Measurements from ENCODE around the gene KRT86. TPM values are rescaled to one million over a fixed set of nuclear protein-coding genes. Genes with fewer than 3 reads are reported as not detected.
"Not testable (repeated sequence)": the region's sequence is repeated elsewhere in the genome, so short reads cannot be mapped to it uniquely, and the experiment has no call there.

KRT86 gene
- total RNA-seq, 1 experiment from 2014 or later: 0.40 TPM

DNA sequence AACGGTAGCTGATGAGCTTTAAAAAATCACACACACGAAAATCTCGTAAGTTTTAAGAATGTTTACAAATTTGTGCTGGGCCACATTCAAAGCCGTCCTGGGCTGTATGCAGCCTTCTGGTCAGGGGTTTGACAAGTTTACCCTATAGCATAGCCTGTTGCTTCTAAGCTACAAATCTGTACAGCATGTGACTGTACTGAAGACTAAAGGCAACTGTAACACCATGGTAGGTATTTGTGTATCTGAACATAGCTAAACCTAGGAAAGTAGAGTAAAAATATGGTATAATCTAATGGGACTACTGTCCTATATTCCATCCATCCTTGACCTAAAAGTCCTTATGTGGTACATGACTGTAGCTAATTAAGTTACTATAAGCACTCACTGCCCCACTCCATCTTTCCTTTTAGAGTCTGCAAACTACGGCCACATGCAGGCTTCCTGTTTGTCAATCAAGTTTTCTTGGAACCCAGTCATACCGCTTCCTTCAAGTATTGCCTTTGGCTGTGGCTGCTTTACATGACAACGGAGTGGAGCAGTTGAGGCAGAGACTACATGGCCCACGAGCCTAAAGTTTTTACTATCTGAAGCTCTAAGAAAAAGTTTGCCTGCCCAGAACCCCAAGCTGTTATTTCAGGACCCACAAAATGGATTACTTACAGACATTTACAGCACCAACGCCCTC is 22.9 kb upstream of the KRT86 start:
- no peak for DNase-seq (ENCODE audit: low read depth)

DNA sequence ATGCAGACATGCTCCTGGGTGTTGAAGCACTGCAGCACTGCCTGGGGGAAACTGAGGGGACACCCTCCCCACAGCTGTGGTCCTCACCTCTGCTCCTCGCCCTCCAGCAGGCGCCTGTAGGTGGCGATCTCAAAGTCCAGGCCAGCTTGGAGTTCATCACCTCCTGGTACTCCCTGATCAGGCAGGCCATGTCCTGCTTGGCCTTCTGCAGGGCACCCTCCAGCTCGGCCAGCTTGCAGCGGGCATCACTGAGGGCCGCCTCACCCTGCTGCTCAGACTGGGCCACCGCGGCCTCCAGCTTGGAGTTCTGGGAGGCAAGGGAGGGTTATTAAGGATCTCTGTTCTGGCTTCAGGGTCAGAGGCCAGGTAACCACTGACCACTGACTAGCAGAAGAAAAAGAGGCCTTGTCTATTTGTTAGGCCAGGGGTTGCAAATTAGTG is 22.2 kb upstream of the KRT86 start:
- not testable (repeated sequence) for DNase-seq (ENCODE audit: low read depth)

DNA sequence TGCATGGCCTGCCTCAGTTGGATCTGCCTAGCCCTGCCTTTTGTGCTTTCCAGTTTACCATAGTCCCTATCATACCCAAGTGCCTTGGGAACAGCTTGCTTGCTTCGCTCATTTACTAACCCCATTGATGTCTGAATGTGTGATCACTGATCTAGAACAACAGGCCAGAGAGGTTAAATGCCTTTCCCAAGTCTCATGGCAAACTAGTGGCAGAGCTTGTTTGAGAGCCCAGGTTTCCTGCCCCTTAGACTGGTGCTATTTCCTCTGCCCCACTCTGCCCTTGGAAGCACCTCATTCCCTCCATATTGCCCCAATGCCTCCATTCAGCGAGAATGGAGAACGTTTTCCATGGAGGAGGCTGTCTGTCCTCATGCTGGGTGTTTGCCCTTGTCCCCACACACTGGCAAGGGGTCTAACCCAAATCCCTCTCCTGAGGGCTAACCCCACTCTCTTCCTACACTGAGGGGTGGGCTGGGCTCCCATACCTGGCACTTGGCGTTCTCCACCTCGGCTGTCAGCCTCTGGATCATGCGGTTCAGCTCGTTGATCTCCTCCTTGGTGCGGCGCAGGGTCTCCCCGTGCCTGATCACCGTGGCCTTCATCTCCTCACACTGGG is 21.6 kb upstream of the KRT86 start:
- no peak for DNase-seq (ENCODE audit: low read depth)

DNA sequence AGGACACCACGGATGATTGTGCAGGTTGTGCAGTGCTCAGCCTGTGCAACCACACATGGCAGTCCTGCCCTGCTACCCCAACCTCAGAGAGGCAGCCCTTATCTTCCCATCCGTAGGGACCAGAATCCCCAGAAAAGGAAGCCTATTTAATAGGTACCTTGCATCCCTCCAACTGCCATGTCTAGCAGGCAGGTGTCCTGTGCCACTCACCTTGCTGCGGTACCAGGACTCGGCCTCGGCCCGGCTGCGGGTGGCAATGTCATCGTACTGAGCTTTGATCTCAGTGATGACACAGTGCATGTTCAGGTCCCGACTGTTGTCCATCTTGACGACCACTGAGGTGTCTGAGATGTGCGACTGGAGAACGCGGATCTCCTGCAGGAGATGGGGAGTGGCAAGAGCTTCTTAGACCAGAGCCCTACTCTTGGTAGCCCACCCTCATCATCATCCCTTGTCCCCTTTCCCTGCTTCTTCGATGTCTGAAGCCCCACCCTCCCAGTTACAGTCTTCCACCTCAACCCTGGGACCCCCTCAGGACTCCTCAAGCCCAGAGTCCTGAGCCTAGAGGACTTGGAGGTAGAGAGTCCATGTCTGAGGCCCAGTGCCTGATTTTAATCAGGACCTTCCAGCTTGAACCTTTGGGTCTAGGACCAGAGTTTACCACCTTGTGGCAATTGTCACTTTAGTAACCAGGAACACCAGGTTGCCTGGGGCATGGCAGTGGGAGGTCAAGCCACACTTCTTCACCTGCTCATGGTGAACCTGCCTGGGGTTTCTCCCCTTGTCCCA is 20.9 kb upstream of the KRT86 start:
- no peak for DNase-seq (ENCODE audit: low read depth)

DNA sequence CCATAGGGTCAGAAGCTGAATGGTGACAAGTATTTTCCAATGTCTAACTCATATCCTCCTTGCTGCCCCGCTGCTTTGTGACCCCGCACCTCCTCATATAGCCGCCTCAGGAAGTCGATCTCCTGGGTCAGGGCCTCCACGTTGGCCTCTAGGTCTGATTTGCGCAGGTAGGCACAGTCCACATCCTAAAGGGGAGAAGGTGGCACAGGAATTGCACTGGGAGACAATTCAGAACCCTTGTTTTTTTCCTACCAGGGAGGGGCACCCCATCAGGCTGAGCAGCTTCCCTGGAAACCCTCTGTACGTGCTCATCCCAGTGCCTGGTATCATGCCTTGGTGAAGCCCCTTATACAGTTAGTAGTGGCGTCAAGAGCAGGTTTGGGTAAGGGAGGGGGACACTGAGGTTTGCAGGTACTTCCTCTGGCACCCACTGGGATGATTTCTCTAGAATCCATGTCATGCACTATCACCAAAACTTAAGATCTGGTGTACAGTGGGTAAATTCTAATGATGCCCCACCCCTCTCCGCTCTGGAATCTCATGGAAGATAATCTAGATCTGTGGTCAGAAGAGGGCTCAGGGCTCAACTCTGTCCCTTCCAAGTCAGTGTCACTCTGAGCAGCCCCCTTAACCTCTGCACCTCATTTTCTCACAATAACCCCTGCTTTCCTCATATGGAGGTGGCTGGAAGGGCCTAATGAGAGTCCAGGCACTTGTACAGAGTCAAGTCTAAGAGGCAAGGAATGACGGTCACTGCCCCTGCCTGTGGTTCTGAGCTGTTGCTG is 20.1 kb upstream of the KRT86 start:
- DNase-seq (ENCODE audit: low read depth): no peak

DNA sequence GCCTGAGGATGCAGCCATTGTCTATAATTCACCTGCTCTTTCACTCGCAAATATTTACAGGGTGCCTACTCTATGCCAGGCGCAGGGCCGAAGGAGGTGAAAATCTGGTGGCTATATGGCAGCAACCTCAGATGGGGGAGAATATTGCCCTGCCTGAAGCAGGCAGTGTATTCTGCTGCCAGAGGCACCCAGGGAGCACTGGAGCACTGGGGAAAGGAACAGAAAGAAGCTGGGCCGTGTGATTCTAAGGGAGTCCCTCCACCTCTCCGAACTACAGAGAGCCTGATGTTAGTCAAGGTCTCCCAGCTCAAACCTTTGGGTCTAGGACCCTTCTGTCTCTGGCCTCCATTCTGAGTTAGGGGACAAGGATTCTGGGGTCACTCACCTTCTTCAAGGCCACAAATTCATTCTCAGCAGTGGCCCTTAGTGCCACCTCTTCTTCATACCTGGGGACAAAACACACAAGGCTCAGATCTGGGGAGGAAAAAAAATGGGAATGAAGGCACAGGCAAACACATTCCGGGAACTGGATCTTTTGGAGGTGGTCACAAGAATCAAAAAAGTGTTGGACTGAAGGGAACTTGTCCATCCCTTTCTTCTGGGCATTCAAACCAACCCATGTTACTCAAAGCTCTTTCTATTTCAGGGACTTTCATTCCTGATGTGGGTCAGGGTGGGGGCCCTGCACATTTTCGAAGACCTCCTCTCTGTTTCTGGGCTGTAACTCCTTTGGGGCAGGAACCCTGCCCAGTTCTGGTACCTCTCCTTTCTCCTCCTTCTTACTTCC is 19.3 kb upstream of the KRT86 start:
- no peak for DNase-seq (ENCODE audit: low read depth)

DNA sequence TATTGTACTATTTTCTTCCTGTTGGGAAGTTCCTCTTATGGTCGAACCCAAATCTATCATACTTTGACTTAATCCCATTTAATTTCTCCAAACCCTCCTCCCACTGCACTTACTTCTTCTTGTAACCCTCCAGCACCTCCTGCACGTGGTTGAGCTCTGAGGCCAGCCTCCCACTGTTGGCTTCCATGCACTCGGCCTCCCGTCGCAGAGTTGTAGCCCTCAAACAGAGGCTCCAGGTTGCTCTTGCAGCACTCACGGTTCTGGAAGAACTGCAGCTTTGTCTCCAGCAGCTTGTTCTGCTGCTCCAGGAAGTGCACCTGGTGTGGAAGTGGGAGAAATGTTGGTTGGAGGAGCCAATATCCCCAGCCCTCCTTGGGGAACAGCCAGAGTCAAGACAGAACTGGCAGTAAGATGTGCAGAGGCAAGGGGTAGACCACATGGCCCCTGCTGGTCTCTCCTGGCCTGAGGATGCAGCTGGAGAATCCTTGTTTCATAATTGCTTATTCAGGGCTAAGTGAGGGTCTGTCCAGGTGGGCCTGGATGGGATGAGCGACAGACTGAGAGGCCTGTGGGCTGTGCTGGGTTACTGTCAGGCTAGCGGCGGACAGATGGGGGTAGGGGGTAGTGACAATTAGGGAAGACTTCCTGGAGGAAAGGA is 18.4 kb upstream of the KRT86 start:
- no peak for DNase-seq (ENCODE audit: low read depth)

DNA sequence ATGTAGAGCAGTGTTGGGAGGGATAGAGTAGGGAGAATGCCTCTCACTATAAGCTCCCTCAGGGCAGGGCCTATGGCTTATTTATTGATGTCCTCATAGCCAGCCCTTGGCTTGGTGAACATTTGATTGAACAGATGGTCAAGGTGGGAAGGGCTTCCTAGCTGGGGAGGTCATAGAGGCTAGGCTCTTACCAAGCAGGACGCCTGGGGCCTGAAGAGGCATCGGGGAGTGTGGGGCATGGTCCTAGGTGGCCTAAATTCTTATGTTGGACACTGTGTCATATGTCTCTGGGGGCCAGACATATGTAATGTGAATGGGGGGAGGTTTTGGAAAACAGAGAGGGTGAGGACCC is 17.9 kb upstream of the KRT86 start:
- no peak for DNase-seq (ENCODE audit: low read depth)

DNA sequence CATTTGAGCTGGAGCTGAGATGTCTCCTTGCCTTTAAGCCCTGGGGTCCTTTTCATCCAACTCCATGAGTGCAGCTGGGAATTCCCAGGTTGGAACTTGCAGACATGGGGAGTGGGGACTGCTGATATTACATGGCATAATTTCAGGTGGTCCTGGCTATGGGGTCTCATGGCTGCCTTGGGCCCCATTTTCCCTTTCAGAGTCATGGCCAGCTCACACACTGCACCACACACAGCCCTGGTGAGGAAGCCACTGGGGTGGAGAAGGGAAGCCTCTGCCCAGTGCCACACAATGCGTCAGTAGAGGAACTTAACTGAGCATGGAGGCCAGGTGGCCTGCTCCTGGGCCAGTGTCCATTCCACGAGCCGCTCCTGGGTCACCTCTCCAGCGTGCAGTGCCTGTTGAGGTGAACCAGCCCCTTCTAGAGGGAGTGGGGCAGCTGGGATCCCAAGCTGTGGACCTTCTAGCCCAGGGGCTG is 17.3 kb upstream of the KRT86 start:
- no peak for DNase-seq (ENCODE audit: low read depth)

DNA sequence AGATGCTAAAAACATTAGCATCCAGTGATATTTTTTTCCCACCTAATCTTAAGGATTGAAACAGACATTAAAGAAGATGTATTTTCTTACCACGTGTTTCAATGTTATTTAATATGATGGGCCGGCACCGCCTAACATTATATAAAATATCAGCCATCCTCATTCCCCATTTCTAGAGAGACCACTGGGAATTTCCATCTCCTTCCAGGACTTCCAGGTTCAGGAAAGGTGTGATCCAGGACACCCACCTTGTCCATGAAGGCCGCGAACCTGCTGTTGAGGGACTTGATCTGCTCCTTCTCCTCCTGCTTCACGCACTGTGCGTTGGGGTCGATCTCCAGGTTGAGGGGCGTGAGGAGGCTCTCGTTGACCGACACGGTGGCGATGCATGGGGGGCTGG is 16.5 kb upstream of the KRT86 start:
- DNase-seq (ENCODE audit: low read depth): not testable (repeated sequence)

DNA sequence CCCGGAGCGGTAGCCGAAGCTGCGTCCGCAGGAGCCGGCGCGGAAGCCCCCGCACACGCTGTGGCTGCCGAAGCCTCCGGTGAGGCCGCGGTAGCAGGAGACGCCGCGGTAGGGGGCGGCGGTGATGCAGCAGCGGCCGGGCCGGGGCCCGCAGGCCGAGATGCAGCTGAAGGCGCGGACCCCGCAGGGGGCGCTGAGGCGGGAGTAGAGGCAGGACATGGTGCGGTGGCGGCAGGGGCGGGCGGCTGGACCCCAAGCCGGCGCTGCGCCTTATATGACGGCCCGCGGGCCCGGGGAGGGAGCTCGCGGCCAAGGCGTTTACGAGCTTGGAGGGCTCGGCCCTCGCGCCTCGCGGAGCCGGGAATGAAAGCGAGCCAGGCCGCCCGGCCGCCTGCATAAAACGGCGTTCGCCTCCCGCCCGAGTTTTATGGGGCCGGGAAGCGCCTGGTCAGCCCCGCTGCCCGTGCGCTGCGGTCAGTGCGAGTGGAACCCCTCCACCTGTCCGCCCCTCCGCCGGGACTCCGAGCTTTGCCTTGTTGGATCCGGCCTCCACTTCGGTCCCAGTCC is 16.0 kb upstream of the KRT86 start:
- DNase-seq (ENCODE audit: low read depth): no peak

DNA sequence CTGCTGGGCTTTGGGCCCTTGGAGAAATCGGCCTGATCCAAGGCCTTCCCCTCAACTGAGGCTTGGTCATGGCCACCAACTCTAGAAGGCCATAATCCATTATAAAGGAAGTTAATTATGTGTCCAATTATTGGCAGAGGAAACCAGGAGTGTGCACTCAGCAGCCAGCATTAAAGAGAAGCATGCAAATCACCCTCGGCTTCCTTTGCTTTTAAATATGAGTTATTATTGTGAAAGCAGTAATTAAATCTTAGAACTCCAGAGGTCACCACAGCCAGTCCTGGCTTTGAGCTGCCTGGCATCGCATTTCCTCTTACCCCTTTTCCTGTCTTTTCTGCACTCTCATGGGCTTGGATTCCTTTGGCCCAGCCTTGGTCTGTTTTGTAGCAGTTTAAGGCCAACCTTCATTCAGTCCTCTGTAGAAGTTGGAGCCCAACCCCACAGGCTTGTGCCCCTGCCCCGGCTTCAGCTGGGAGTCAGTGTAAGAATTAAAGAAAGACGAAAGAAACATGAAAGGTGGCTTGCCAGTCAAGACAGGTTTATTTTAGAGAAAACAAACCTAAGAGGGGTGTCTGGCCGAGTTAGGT is 14.7 kb upstream of the KRT86 start:
- no peak for DNase-seq (ENCODE audit: low read depth)

DNA sequence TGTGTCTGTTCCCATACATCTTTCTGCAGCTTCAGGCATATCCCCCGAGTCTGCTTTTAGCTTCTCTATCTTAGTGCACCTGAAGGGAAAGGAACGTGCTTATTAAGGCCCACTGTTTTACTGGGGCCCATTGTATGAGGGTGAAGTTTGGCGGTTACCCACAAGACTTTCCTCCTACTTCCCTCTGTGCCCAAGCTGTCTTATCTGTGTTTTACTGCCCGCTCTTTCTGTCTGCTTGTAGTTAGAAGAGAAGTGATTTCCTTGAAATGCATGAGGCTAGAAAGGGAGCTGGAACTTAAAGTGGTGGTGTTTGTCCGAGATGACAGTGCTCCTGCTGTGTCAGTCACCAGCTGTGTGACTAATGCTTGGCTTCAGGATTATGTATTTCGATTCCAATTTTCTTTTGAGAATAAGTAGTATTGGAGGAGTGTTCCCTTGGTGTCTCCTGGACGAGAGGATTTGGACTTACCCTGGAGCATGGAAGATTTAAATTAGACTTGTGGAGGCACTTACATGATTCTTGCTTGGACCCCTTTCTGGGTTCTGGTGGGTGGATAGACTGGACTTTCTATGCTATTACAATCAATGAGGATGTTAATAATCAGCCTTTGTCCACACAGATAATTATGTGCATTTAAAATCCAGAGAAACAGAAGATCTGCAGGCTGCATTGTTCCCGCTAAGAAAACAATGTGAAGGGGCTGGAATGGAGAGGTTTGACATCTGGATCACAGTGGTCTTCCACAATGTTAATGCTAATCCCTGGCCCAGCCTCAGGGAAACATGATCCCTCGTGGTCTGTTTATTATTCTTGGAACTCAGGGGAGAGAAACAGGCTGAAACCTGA is 13.9 kb upstream of the KRT86 start:
- DNase-seq (ENCODE audit: low read depth): peak; percentile 45

DNA sequence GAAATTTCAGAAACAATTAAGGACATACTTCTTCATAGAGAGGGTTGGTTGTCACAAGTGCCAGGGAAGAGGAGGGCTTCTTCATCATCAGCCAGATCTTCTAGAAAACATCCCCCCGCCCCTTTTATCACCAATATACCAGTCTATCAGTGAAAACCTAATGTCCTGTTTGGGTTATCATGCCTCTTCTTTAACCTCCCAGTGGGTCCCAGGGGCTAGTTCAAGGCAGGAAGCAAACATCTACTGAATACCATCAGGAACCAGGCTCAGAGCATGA is 13.3 kb upstream of the KRT86 start:
- DNase-seq (ENCODE audit: low read depth): no peak

DNA sequence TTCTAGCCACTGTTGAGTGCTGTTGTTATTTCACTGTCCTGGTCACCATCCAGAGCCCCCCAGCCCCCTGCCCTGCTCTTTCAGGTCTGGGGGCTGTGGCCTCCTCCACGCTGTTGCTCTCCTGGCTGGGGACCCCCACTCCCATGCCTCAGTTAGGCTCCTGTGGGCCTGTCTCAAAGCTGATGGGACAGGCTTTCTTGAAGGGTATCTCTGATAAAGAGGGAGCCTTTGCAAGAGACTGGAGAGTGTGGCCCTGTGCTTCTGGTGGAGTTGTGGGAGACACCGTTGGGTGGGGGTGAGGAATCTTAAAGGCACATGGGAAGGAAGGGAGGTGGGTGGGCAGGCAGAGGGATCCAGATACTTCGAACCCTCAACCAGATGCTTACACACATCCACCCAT is 12.2 kb upstream of the KRT86 start:
- DNase-seq (ENCODE audit: low read depth): no peak

DNA sequence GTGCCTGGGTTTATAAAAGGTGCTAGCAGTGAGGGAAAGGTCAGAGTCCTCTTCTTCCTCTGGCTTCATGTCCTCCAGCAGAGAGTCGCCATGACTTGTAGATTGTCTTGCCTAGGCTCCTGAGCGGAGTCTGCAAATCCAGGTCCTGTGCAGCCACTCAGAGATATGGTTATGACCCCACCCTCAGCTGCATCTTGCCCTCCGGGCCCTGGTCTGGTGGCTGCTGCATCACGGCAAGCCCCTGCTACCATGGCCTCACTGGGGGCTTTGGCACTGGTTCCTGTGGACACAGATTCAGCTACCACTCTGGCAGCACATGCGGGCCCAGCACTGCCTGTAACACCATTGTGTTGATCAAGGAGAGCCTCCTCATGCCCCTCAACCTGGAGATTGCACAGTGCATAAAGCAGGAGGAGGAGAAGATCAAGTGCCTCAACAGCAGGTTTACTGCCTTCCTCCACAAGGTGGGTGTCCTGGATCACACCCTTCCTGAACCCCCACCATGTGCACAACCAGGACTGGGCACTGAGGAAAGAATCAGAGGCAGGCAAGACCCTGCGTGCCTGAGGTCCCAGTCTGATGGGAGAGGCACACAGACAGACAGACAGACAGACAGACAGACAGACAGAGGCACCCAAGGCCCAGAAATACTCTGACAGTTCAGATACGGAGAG is 10.5 kb upstream of the KRT86 start:
- DNase-seq (ENCODE audit: low read depth): no peak

DNA sequence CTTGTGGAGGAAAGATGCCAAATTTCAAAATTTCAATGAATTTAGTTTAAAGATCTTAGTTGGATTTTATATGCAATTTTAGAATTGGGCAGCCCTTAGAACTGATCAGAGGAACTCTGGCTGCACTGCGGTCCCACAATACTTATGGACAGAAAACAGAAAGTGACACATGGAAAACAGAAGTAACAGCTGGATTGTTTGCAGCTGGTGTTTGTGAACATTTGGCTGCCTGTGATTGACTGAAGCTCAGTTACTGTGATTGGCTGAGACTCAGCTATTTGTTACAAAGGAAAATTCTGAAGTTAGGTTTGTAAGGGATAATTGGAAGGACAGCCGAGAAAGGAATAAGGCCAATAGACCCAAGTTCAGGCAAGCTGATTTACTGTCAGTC is 10.0 kb upstream of the KRT86 start:
- no peak for DNase-seq (ENCODE audit: low read depth)

DNA sequence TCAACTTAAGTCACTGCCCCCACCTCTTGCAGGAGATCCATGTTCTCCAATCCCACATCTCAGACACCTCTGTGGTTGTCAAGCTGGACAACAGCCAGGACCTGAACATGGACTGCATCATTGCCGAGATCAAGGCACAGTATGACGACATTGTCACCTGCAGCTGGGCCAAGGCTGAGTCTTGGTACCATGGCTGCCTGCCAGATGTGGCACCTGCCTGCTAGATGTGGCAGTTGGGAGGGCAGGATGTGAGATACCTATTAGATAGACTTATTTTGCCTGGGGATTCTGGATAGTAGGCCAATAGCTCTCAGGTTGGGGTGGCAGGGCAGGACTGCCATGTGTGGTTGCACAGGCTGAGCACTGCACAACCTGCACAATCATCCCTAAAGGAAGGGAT is 7.9 kb upstream of the KRT86 start:
- DNase-seq (ENCODE audit: low read depth): no peak

DNA sequence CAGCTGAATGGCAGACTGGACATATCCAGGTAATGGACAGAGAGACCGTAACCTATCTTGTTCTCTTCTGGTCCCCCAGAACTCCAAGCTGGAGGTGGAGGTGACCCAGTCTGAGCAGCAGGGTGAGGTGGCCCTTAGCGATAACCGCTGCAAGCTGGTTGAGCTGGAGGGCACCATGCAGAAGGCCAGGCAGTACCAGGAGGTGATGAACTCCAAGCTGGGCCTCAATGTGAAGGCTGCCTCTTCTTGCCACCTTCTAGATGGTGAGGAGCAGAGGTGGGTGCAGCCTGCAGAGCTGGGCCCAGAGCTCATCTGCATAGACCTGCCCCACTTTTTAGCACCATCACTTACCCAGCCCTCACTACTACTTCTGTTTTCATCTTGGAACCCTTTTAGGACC is 7.2 kb upstream of the KRT86 start:
- no peak for DNase-seq (ENCODE audit: low read depth)
